H9 (cell line): Measurements from ENCODE around the gene RAPGEF3. TPM values are rescaled to one million over a fixed set of nuclear protein-coding genes. Genes with fewer than 3 reads are reported as not detected.

Source experiments
- DNase-seq: peaks from one replicate; pipeline ENCODE4 v3.0.0-alpha.2; 2017
- H2AFZ ChIP-seq: one replicate; pipeline ENCODE4 v1.6.1; 2013; ENCODE audit warnings: mild to moderate bottlenecking, low read length, control low read depth, moderate library complexity
- H2AK5ac ChIP-seq: 2 replicates; pipeline ENCODE4 v1.6.1; 2013; ENCODE audit warnings: low read length, control low read depth, mixed read lengths; ENCODE audit not compliant: insufficient read length
- H2BK120ac ChIP-seq: one replicate; pipeline ENCODE4 v1.6.1; 2013; ENCODE audit warnings: low read depth, mild to moderate bottlenecking, low read length, control low read depth, inconsistent platforms; ENCODE audit not compliant: poor library complexity, severe bottlenecking
- H2BK12ac ChIP-seq: 2 replicates; pipeline ENCODE4 v1.6.1; 2013; ENCODE audit warnings: low read length, control low read depth, mixed read lengths, low read depth; ENCODE audit not compliant: insufficient read length
- H2BK15ac ChIP-seq: 2 replicates; pipeline ENCODE4 v1.6.1; 2013; ENCODE audit warnings: low read depth, low read length, control low read depth
- H2BK20ac ChIP-seq: one replicate; pipeline ENCODE4 v1.6.1; 2013; ENCODE audit warnings: low read depth, mild to moderate bottlenecking, low read length, control low read depth, inconsistent platforms; ENCODE audit not compliant: poor library complexity, severe bottlenecking
- H2BK5ac ChIP-seq: 2 replicates; pipeline ENCODE4 v1.6.1; 2013; ENCODE audit warnings: low read length, control low read depth, mixed read lengths; ENCODE audit not compliant: insufficient read length
- H3K14ac ChIP-seq: 2 replicates; pipeline ENCODE4 v1.6.1; 2013; ENCODE audit warnings: low read length, control low read depth; ENCODE audit not compliant: insufficient read depth
- H3K18ac ChIP-seq: 2 replicates; pipeline ENCODE4 v1.6.1; 2013; ENCODE audit warnings: low read depth, mild to moderate bottlenecking, mixed read lengths, low read length, control low read depth; ENCODE audit not compliant: insufficient read length
- H3K23ac ChIP-seq: 2 replicates; pipeline ENCODE4 v1.6.1; 2013; ENCODE audit warnings: low read length, control low read depth, mixed read lengths, low read depth; ENCODE audit not compliant: insufficient read length
- H3K23me2 ChIP-seq: 2 replicates; pipeline ENCODE4 v1.6.1; 2013; ENCODE audit warnings: low read depth, mild to moderate bottlenecking, mixed read lengths, low read length, control low read depth; ENCODE audit not compliant: insufficient read length, poor library complexity, severe bottlenecking
- H3K27ac ChIP-seq: 2 replicates; pipeline ENCODE4 v1.5.1; 2013; ENCODE audit warnings: low read length, control low read depth, mixed read lengths, low read depth; ENCODE audit not compliant: insufficient read length
- H3K27me3 ChIP-seq: 2 replicates; pipeline ENCODE4 v1.6.1; 2013; ENCODE audit warnings: low read length, control low read depth, inconsistent platforms; ENCODE audit not compliant: insufficient read depth
- H3K4ac ChIP-seq: 2 replicates; pipeline ENCODE4 v1.6.1; 2013; ENCODE audit warnings: low read depth, mild to moderate bottlenecking, control low read depth, inconsistent platforms, low read length, moderate library complexity
- H3K4me1 ChIP-seq: 2 replicates; pipeline ENCODE4 v1.6.1; 2013; ENCODE audit warnings: low read length, control low read depth, inconsistent platforms; ENCODE audit not compliant: insufficient read depth
- H3K4me2 ChIP-seq: 2 replicates; pipeline ENCODE4 v1.6.1; 2013; ENCODE audit warnings: low read length, control low read depth, mixed read lengths; ENCODE audit not compliant: insufficient read length, insufficient read depth
- H3K56ac ChIP-seq: 2 replicates; pipeline ENCODE4 v1.6.1; 2013; ENCODE audit warnings: low read depth, mild to moderate bottlenecking, mixed read lengths, low read length, control low read depth; ENCODE audit not compliant: insufficient read length
- H3K79me1 ChIP-seq: 2 replicates; pipeline ENCODE4 v1.6.1; 2013; ENCODE audit warnings: low read depth, mild to moderate bottlenecking, moderate library complexity, low read length, control low read depth, inconsistent platforms; ENCODE audit not compliant: insufficient read depth, poor library complexity, severe bottlenecking
- H3K79me2 ChIP-seq: 2 replicates; pipeline ENCODE4 v1.6.1; 2013; ENCODE audit warnings: low read length, control low read depth, inconsistent platforms; ENCODE audit not compliant: insufficient read depth
- H3K9ac ChIP-seq: 2 replicates; pipeline ENCODE4 v1.6.1; 2013; ENCODE audit warnings: low read length, control low read depth, mixed read lengths; ENCODE audit not compliant: insufficient read length; ENCODE audit errors: extremely low read depth
- H3K9me3 ChIP-seq: one replicate; pipeline ENCODE4 v1.6.1; 2013; ENCODE audit warnings: low read depth, low read length, inconsistent platforms; ENCODE audit not compliant: control insufficient read depth
- H3T11ph ChIP-seq: one replicate; pipeline ENCODE4 v1.6.1; 2013; ENCODE audit warnings: mild to moderate bottlenecking, low read length, control low read depth, inconsistent platforms
- H4K20me1 ChIP-seq: one replicate; pipeline ENCODE4 v1.6.1; 2013; ENCODE audit not compliant: control insufficient read depth, insufficient read length, insufficient read depth
- H4K5ac ChIP-seq: 2 replicates; pipeline ENCODE4 v1.6.1; 2013; ENCODE audit warnings: low read depth, mild to moderate bottlenecking, mixed read lengths, low read length, control low read depth; ENCODE audit not compliant: insufficient read length
- H4K8ac ChIP-seq: replicated peaks from 2 replicates; pipeline ENCODE4 v1.6.1; 2013; ENCODE audit warnings: low read length, control low read depth, mixed read lengths, low read depth; ENCODE audit not compliant: insufficient read length
- H4K91ac ChIP-seq: 2 replicates; pipeline ENCODE4 v1.6.1; 2013; ENCODE audit warnings: low read depth, mild to moderate bottlenecking, moderate library complexity, mixed read lengths, low read length, control low read depth; ENCODE audit not compliant: insufficient read length
- H3K27ac Mint-ChIP-seq, 3 experiments: 2 replicates in 2 of 3; 3 replicates in 1 of 3; pipeline ENCODE4 v1.8.0; 2020 to 2021; ENCODE audit warnings: mixed read lengths in 3 of 3, mild to moderate bottlenecking in 1 of 3, moderate library complexity in 1 of 3
- H3K27me3 Mint-ChIP-seq: 2 replicates; pipeline ENCODE4 v1.8.0; 2021; ENCODE audit warnings: low read depth, mild to moderate bottlenecking, moderate library complexity, mixed read lengths
- H3K36me3 Mint-ChIP-seq, 3 experiments: 2 replicates in 2 of 3; 3 replicates in 1 of 3; pipeline ENCODE4 v1.8.0; 2020 to 2021; ENCODE audit warnings: low read depth in 3 of 3, mixed read lengths in 3 of 3; ENCODE audit not compliant: insufficient read depth in 1 of 3
- H3K4me1 Mint-ChIP-seq, 2 experiments: 2 replicates each; pipeline ENCODE4 v1.8.0; 2020; ENCODE audit warnings: mixed read lengths in 2 of 2
- H3K4me3 Mint-ChIP-seq, 2 experiments: 2 replicates in 1 of 2; 3 replicates in 1 of 2; pipeline ENCODE4 v1.8.0; 2020 to 2021; ENCODE audit warnings: mild to moderate bottlenecking in 2 of 2, mixed read lengths in 2 of 2, moderate library complexity in 1 of 2
- H3K9me3 Mint-ChIP-seq, 2 experiments: 2 replicates in 1 of 2; 3 replicates in 1 of 2; pipeline ENCODE4 v1.8.0; 2020; ENCODE audit warnings: mild to moderate bottlenecking in 2 of 2, mixed read lengths in 2 of 2, moderate library complexity in 1 of 2
- WGBS: extraction: QIAGEN DNeasy Blood & Tissue Kit; methylation state at CpG from one replicate; pipeline ENCODE4 v1.1.7; 2013; ENCODE audit warnings: missing lambda C conversion rate, low lambda C conversion rate, mixed read lengths; ENCODE audit not compliant: insufficient read length; ENCODE audit errors: extremely low coverage; 5-methylcytosine and 5-hydroxymethylcytosine counted together
- total RNA-seq: library from RNA; stranded (reverse); gene quantifications from 2 replicates; pipeline ENCODE4 v1.2.1, GENCODE V29; 2021
- TF ChIP-seq, protein P1 (sequence below): fragments of 200-600 bp; sonication (generic); conservative IDR thresholded peaks from 3 replicates; pipeline ENCODE4 v1.8.0; 2021; ENCODE audit warnings: antibody characterized with exemption, mild to moderate bottlenecking

Gene RAPGEF3
- total RNA-seq, 1 experiment from 2014 or later = 7.4 TPM

DNA sequence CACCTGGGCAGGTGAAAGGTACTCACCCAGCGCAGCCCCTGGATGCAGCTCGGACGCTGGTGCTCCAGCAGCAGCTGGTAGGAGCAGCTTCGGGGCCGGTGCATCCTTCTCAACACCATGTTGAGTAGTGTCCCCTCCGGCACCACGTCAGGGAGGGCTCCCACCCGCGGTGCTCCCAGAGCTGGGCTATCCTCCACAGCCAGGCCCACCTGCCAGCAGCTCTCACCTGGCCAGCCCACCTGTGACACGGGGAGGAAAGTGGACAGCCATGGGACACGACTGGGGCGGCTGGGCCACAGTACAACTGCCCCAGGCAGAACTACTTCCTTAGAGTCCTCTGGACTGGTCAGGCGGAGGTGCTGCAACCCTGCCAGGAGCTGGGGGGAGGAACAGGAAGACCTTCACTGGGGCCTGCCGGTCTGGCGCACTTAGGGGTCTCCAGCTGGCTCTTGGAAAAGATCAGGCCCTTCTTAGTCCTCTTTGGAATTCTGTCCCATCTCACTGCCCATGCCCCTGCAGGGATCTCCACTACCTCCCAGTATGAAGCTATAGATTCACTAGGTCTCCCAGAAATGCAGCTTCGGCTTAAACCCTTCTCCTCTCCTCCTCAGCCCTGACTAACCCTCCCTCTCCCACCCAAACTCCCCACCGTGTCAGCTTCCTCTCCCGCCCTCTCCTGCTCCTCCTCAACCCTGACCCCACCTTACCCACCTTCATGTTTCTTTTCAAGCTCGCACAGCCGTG, 668 bp downstream of the RAPGEF3 start:
- no peak overlapping the region for H4K91ac ChIP-seq
- Mint-ChIP-seq H3K9me3 (no peaks in the 10 kb centered on the region), H3K4me3 (peak overlapping the region; percentile 64 to 78), H3K4me1 (peaks cover 22 to 31% of the 10 kb centered on the region in 2 experiments), H3K27ac (no peak overlapping the region), H3K27me3 (no peaks in the 10 kb centered on the region; the same call in none of the 2 replicates), H3K36me3 (peaks cover 0 to 4% (median 0%) of the 10 kb centered on the region in 3 experiments; a peak in 3 of 7 replicates)
- TF ChIP-seq, protein P1, sequence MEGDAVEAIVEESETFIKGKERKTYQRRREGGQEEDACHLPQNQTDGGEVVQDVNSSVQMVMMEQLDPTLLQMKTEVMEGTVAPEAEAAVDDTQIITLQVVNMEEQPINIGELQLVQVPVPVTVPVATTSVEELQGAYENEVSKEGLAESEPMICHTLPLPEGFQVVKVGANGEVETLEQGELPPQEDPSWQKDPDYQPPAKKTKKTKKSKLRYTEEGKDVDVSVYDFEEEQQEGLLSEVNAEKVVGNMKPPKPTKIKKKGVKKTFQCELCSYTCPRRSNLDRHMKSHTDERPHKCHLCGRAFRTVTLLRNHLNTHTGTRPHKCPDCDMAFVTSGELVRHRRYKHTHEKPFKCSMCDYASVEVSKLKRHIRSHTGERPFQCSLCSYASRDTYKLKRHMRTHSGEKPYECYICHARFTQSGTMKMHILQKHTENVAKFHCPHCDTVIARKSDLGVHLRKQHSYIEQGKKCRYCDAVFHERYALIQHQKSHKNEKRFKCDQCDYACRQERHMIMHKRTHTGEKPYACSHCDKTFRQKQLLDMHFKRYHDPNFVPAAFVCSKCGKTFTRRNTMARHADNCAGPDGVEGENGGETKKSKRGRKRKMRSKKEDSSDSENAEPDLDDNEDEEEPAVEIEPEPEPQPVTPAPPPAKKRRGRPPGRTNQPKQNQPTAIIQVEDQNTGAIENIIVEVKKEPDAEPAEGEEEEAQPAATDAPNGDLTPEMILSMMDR = no peak
- H2AFZ ChIP-seq = no peak overlapping the region
- no peak overlapping the region for H3K9ac ChIP-seq
- no peak overlapping the region for H3K18ac ChIP-seq
- WGBS = no CpG with 5 or more reads among the region's 20 CpGs
- H3K23ac ChIP-seq = no peak overlapping the region
- peaks cover 18% of the 10 kb centered on the region; the same call in 1 of the 2 replicates for H3K4me1 ChIP-seq
- no peak overlapping the region for H3K4ac ChIP-seq
- peaks cover 3% of the 10 kb centered on the region for H3K23me2 ChIP-seq
- no peak overlapping the region for H3T11ph ChIP-seq
- H2BK12ac ChIP-seq = no peak overlapping the region
- no peaks in the 10 kb centered on the region for H3K79me1 ChIP-seq
- no peaks in the 10 kb centered on the region for H3K79me2 ChIP-seq
- no peak overlapping the region for H2BK20ac ChIP-seq
- no peak overlapping the region for H2AK5ac ChIP-seq
- H3K27me3 ChIP-seq = no peaks in the 10 kb centered on the region
- no peak overlapping the region; the same call in 1 of the 2 replicates for H3K14ac ChIP-seq
- H2BK120ac ChIP-seq = no peak overlapping the region
- H2BK15ac ChIP-seq = no peak overlapping the region
- no peak overlapping the region for H2BK5ac ChIP-seq
- DNase-seq = peak; percentile 74
- no peaks in the 10 kb centered on the region for H3K9me3 ChIP-seq
- no peak overlapping the region for H3K56ac ChIP-seq
- no peak overlapping the region for H4K8ac ChIP-seq
- H3K4me2 ChIP-seq = peak overlapping the region; percentile 51
- H4K20me1 ChIP-seq = no peaks in the 10 kb centered on the region
- no peak overlapping the region for H4K5ac ChIP-seq
- no peak overlapping the region for H3K27ac ChIP-seq
